ENCODE results near the gene CATSPERE.

- no peak for TF ChIP-seq CTCF (IDR thresholded peaks at IDR 0.05 in 4 of 5, conservative IDR thresholded peaks at IDR 0.05 in 1 of 5)
- no peak for TF ChIP-seq POLR2A (IDR thresholded peaks at IDR 0.05)
Measured at GRCh38 chr1:244655186-244655585, 194.1 kb downstream of the CATSPERE start.
